H1 (cell line): ENCODE results near the gene ASGR1. TPM values are rescaled to one million over a fixed set of nuclear protein-coding genes. Genes with fewer than 3 reads are reported as not detected.

ENCODE experiments used
- CTCF ChIA-PET: fragments of 300-600 bp; sonication (Branson Sonifier 250); formaldehyde crosslinking; loops from one replicate; lab custom pipeline; 2021; ENCODE audit not compliant: partially characterized antibody; lab: Charles Lee
- POLR2A ChIA-PET: fragments of 300-600 bp; sonication (Branson Sonifier 250); formaldehyde crosslinking; loops from one replicate; lab custom pipeline; 2021; ENCODE audit warnings: inconsistent platforms; ENCODE audit not compliant: partially characterized antibody; lab: Charles Lee
- DNase-seq, 2 experiments: peaks; one replicate each; pipeline versions ENCODE4 v3.0.0 to v3.0.0-alpha.2; 2010 to 2022; ENCODE audit warnings: low spot score in 2 of 2, low read depth in 1 of 2, mixed read lengths in 1 of 2
- FAIRE-seq: peaks from 2 replicates; lab custom pipeline; 2011; peaks lifted over from hg19 to GRCh38; lab: Jason Lieb, UNC
- H2AFZ ChIP-seq: 2 replicates; pipeline ENCODE4 v1.8.1; 2012; ENCODE audit warnings: low read length, inconsistent platforms
- H2AK5ac ChIP-seq: 2 replicates; pipeline ENCODE4 v1.6.1; 2013; ENCODE audit warnings: low read depth, low read length
- H2BK120ac ChIP-seq: replicated peaks from 2 replicates; pipeline ENCODE3; 2013; ENCODE audit warnings: low read depth, low read length, inconsistent platforms
- H2BK12ac ChIP-seq: 2 replicates; pipeline ENCODE4 v1.6.1; 2013; ENCODE audit warnings: low read depth, low read length
- H2BK15ac ChIP-seq: 2 replicates; pipeline ENCODE4 v1.6.1; 2013; ENCODE audit warnings: low read length
- H2BK20ac ChIP-seq: 2 replicates; pipeline ENCODE4 v1.6.1; 2013; ENCODE audit warnings: low read length
- H2BK5ac ChIP-seq: 2 replicates; pipeline ENCODE4 v1.6.1; 2013; ENCODE audit warnings: low read depth, low read length
- H3K14ac ChIP-seq: 2 replicates; pipeline ENCODE4 v1.6.1; 2013; ENCODE audit warnings: inconsistent platforms; ENCODE audit not compliant: insufficient read length
- H3K18ac ChIP-seq: 2 replicates; pipeline ENCODE4 v1.6.1; 2013; ENCODE audit warnings: low read length; ENCODE audit errors: extremely low read depth
- H3K23ac ChIP-seq: 2 replicates; pipeline ENCODE4 v1.6.1; 2013; ENCODE audit warnings: inconsistent platforms; ENCODE audit not compliant: insufficient read length
- H3K23me2 ChIP-seq: 2 replicates; pipeline ENCODE4 v1.6.1; 2013; ENCODE audit warnings: low read depth, low read length
- H3K27ac ChIP-seq: 2 replicates; pipeline ENCODE4 v1.6.1; 2011; ENCODE audit warnings: low read depth, low read length, inconsistent platforms
- H3K27me3 ChIP-seq, 4 experiments: replicated peaks in 1 of 4; 1 replicate in 1 of 4; 2 replicates in 3 of 4; pipeline versions ENCODE4 v1.6.1 to v1.8.1; 2011 to 2013; ENCODE audit warnings: low read length in 3 of 4, mild to moderate bottlenecking in 3 of 4, inconsistent platforms in 2 of 4, mixed read lengths in 2 of 4, moderate library complexity in 1 of 4; ENCODE audit not compliant: control insufficient read depth in 3 of 4, insufficient read depth in 3 of 4; ENCODE audit errors: extremely low read depth in 1 of 4
- H3K36me3 ChIP-seq, 4 experiments: 2 replicates each; pipeline versions ENCODE4 v1.6.1 to v1.8.1; 2011 to 2013; ENCODE audit warnings: mild to moderate bottlenecking in 4 of 4, low read length in 3 of 4, moderate library complexity in 2 of 4, control low read depth in 1 of 4, inconsistent platforms in 1 of 4; ENCODE audit not compliant: insufficient read depth in 4 of 4, control insufficient read depth in 2 of 4
- H3K4ac ChIP-seq: replicated peaks from 2 replicates; pipeline ENCODE3; 2013; ENCODE audit warnings: low read length, low read depth, mixed read lengths, inconsistent platforms; ENCODE audit not compliant: insufficient read length
- H3K4me1 ChIP-seq, 4 experiments: replicated peaks in 1 of 4; 1 replicate in 1 of 4; 2 replicates in 3 of 4; pipeline versions ENCODE4 v1.6.1 to v1.8.1; 2011 to 2013; ENCODE audit warnings: low read length in 3 of 4, inconsistent platforms in 2 of 4, mixed read lengths in 1 of 4; ENCODE audit not compliant: insufficient read depth in 4 of 4, control insufficient read depth in 3 of 4
- H3K4me2 ChIP-seq, 2 experiments: 2 replicates each; pipeline versions ENCODE4 v1.6.1 to v1.8.1; 2011 to 2013; ENCODE audit warnings: low read depth in 2 of 2, low read length in 2 of 2, control low read depth in 1 of 2, inconsistent platforms in 1 of 2, mild to moderate bottlenecking in 1 of 2; ENCODE audit not compliant: insufficient read depth in 1 of 2
- H3K4me3 ChIP-seq, 4 experiments: fragments of 200-600, 300-600 bp in 1 of 4; sonication (generic), shearing (Covaris generic), sonication (Bioruptor Twin) in 1 of 4; 2 replicates each; pipeline versions ENCODE4 v1.5.1 to v1.8.1; 2011 to 2016; ENCODE audit warnings: low read length in 4 of 4, low read depth in 3 of 4, control low read depth in 2 of 4, inconsistent platforms in 2 of 4, mild to moderate bottlenecking in 2 of 4, mixed read lengths in 1 of 4, moderate library complexity in 1 of 4; ENCODE audit not compliant: insufficient read depth in 2 of 4; ENCODE audit errors: extremely low read depth in 1 of 4
- H3K56ac ChIP-seq: replicated peaks from 2 replicates; pipeline ENCODE3; 2013; ENCODE audit warnings: low read depth, mild to moderate bottlenecking, mixed read lengths, low read length, inconsistent platforms; ENCODE audit not compliant: insufficient read length
- H3K79me1 ChIP-seq: 2 replicates; pipeline ENCODE4 v1.6.1; 2013; ENCODE audit warnings: low read depth, low read length, control low read depth
- H3K79me2 ChIP-seq, 2 experiments: 2 replicates each; pipeline versions ENCODE4 v1.6.1 to v1.8.1; 2012 to 2013; ENCODE audit warnings: low read length in 2 of 2, mild to moderate bottlenecking in 2 of 2, inconsistent platforms in 1 of 2; ENCODE audit not compliant: insufficient read depth in 2 of 2, control insufficient read depth in 1 of 2
- H3K9ac ChIP-seq, 4 experiments: replicated peaks in 1 of 4; 1 replicate in 1 of 4; 2 replicates in 3 of 4; pipeline versions ENCODE4 v1.6.1 to v1.8.1; 2011 to 2013; ENCODE audit warnings: low read depth in 3 of 4, low read length in 3 of 4, control low read depth in 2 of 4, mild to moderate bottlenecking in 2 of 4, moderate library complexity in 2 of 4, inconsistent platforms in 1 of 4; ENCODE audit errors: extremely low read depth in 1 of 4
- H3K9me3 ChIP-seq, 2 experiments: 2 replicates each; pipeline versions ENCODE4 v1.6.1 to v1.8.1; 2012 to 2013; ENCODE audit warnings: mild to moderate bottlenecking in 2 of 2, moderate library complexity in 2 of 2, control low read depth in 1 of 2, inconsistent platforms in 1 of 2, low read depth in 1 of 2, low read length in 1 of 2, mixed read lengths in 1 of 2; ENCODE audit not compliant: insufficient read depth in 2 of 2
- H4K20me1 ChIP-seq, 2 experiments: replicated peaks in 1 of 2; 2 replicates each; pipeline versions ENCODE3 to v1.8.1; 2011 to 2013; ENCODE audit warnings: inconsistent platforms in 2 of 2, low read length in 2 of 2, mild to moderate bottlenecking in 1 of 2; ENCODE audit not compliant: insufficient read depth in 2 of 2, control insufficient read depth in 1 of 2
- H4K5ac ChIP-seq: 2 replicates; pipeline ENCODE4 v1.6.1; 2013; ENCODE audit warnings: low read length, low read depth, mixed read lengths, inconsistent platforms; ENCODE audit not compliant: insufficient read length
- H4K8ac ChIP-seq: 2 replicates; pipeline ENCODE4 v1.8.0; 2013; ENCODE audit warnings: mild to moderate bottlenecking, moderate library complexity, low read length, inconsistent platforms; ENCODE audit not compliant: insufficient read depth; ENCODE audit errors: extremely low read depth
- H4K91ac ChIP-seq: replicated peaks from 2 replicates; pipeline ENCODE3; 2013; ENCODE audit warnings: low read length, mixed read lengths, inconsistent platforms; ENCODE audit not compliant: insufficient read length
- EGR1 ChIP-seq: IDR thresholded peaks from 2 replicates; pipeline ENCODE4 v1.6.1; 2011; ENCODE audit warnings: low read depth, low read length, borderline replicate concordance
- TAF7 ChIP-seq: optimal IDR thresholded peaks from 2 replicates; pipeline ENCODE3; 2011; ENCODE audit warnings: low read depth, mild to moderate bottlenecking, inconsistent platforms, low read length, moderate library complexity, borderline replicate concordance
- WGBS, 2 experiments: shearing (Covaris generic) in 1 of 2; methylation state at CpG; one replicate each; pipeline versions ENCODE4 v1.1.6 to v1.1.7; 2013 to 2015; ENCODE audit warnings: low lambda C conversion rate in 2 of 2, mixed read lengths in 2 of 2, inconsistent platforms in 1 of 2, low coverage in 1 of 2, missing lambda C conversion rate in 1 of 2; ENCODE audit not compliant: insufficient replicate concordance in 2 of 2, insufficient coverage in 1 of 2, insufficient read length in 1 of 2; ENCODE audit errors: extremely low coverage in 1 of 2, missing lambda C conversion rate in 1 of 2; 5-methylcytosine and 5-hydroxymethylcytosine counted together
- polyA plus RNA-seq, 7 experiments: library from polyadenylated mRNA; depleted of rRNA in 3 of 7; stranded (reverse) in 5 of 7; unstranded in 2 of 7; fragments of >200 nt in 5 of 7; fragments of 200-250 nt in 2 of 7; gene quantifications; 1 replicate in 5 of 7; 2 replicates in 1 of 7; 4 replicates in 1 of 7; pipeline versions ENCODE4 v1.2.1 to v1.2.3, GENCODE V29; 2011 to 2013; ENCODE audit warnings: missing spikeins in 2 of 7, mixed read lengths in 2 of 7
- total RNA-seq: library from RNA; stranded (reverse); fragmentation: NEBNext Ultra II Directional; extraction: Animal tissue kit (Norgen Biotek cat#: 25700); gene quantifications from 2 replicates; pipeline ENCODE4 v1.2.1, GENCODE V29; 2021

The ASGR1 gene
- total and polyA plus RNA-seq, 2 of the 8 experiments (the other 6 are each of a cell fraction or from before 2014, with no cell fraction given) = 10.8 to 14.5 TPM

- no peak overlapping the region for H4K5ac ChIP-seq
- no peak overlapping the region for H4K91ac ChIP-seq
- FAIRE-seq = no peak
- H3K27ac ChIP-seq = no peak overlapping the region
- H3K18ac ChIP-seq = no peak overlapping the region
- H3K79me2 ChIP-seq = no peaks in the 10 kb centered on the region
- H2BK12ac ChIP-seq = no peak overlapping the region
- no peaks in the 10 kb centered on the region for H3K23me2 ChIP-seq
- CTCF ChIA-PET = interaction anchor here (0.7 to 5.4 kb wide), 5 partner anchors 12 to 139 kb away, joined by 3 to 32 read pairs (median 4); partner anchors contain the start of gene SLC16A11
- POLR2A ChIA-PET = interaction anchor here (1.0 to 1.7 kb wide), 5 partner anchors 13 to 77 kb away, joined by 3 to 4 read pairs (median 3); partner anchors contain the start of genes ACADVL and DLG4
- no peak overlapping the region for H2AK5ac ChIP-seq
- no peak overlapping the region for H2BK5ac ChIP-seq
- H3K4ac ChIP-seq = no peak overlapping the region
- H2AFZ ChIP-seq = no peak overlapping the region
- H3K4me3 ChIP-seq = no peak overlapping the region
- no peaks in the 10 kb centered on the region for H3K79me1 ChIP-seq
- H3K36me3 ChIP-seq = no peaks in the 10 kb centered on the region
- H3K27me3 ChIP-seq = no peaks in the 10 kb centered on the region
- H3K9me3 ChIP-seq = no peaks in the 10 kb centered on the region
- peaks cover 0 to 2% of the 10 kb centered on the region in 2 experiments for H4K20me1 ChIP-seq
- TF ChIP-seq TAF7 = no peak
- no peak for TF ChIP-seq EGR1
- no peak for DNase-seq
- no peak overlapping the region for H3K56ac ChIP-seq
- no peak overlapping the region for H2BK15ac ChIP-seq
- H3K9ac ChIP-seq = no peak overlapping the region
- no peak overlapping the region for H3K23ac ChIP-seq
- H3K4me1 ChIP-seq = no peaks in the 10 kb centered on the region; a peak in 1 of 7 replicates
- H2BK120ac ChIP-seq = no peak overlapping the region
- H4K8ac ChIP-seq = no peak overlapping the region
- H2BK20ac ChIP-seq = no peak overlapping the region
- no peak overlapping the region for H3K14ac ChIP-seq
- 85% methylated on average over 14 of the region's 14 CpGs; no CpG with 5 or more reads in 1 of the 2 experiments for WGBS, 2 experiments
- no peak overlapping the region for H3K4me2 ChIP-seq
These were observed 4.9 kb upstream of the ASGR1 start for GRCh38 chr17:7184091-7184488.
